SH-SY5Y (cell line): ENCODE data around the gene OR6B1.

Experiments
- GATA2 ChIP-seq: IDR thresholded peaks from 2 replicates; pipeline ENCODE4 v1.6.1; 2011; ENCODE audit warnings: mild to moderate bottlenecking, low read depth, low read length
- GATA3 ChIP-seq: IDR thresholded peaks from 2 replicates; pipeline ENCODE4 v1.6.1; 2011; ENCODE audit warnings: low read depth, mild to moderate bottlenecking, low read length, moderate library complexity

DNA sequence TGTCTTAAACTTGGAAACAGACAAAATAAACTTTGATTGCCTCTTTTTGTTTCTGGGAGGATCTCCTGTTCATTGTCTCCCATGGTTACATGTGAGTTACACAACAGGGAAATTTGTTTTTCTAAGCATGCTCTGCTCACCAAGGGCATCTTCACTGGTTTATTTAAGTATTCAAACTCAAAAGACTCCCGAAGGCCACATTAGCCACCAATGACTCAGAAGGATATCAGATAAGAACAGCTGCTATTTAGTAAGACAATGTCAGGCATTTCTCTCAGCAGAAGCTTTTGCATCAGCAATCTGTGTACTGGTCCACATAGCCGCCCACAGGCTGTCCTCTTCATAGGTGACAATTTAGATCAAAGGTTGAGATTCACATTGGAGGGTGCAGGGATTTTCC is 19.3 kb downstream of the OR6B1 start:
- no peak for TF ChIP-seq GATA2
- TF ChIP-seq GATA3: no peak
